ENCODE results near the gene RAI14. TPM values are rescaled to one million over a fixed set of nuclear protein-coding genes. Genes with fewer than 3 reads are reported as not detected.
"Not testable (repeated sequence)": the region's sequence is repeated elsewhere in the genome, so short reads cannot be mapped to it uniquely, and the experiment has no call there.

RAI14 gene
- total RNA-seq, 1 donor from 2014 or later = 259 TPM

- no peak for DNase-seq
- Mint-ChIP-seq H3K4me3 (ENCODE audit: unreplicated experiment) (no peak overlapping the region), H3K36me3 (ENCODE audit: unreplicated experiment) (no peaks in the 10 kb centered on the region), H3K4me1 (ENCODE audit: low read depth, unreplicated experiment) (peaks cover 42% of the 10 kb centered on the region), H3K9me3 (ENCODE audit: unreplicated experiment) (peaks cover 5% of the 10 kb centered on the region), H3K27ac (ENCODE audit: unreplicated experiment) (no peak overlapping the region), H3K27me3 (ENCODE audit: unreplicated experiment) (peaks cover 2% of the 10 kb centered on the region)
- no peak for TF ChIP-seq CTCF (IDR thresholded peaks at IDR 0.05; ENCODE audit: partially characterized antibody, unreplicated experiment)
These were observed 93.3 kb downstream of the RAI14 start for GRCh38 chr5:34749431-34749873.

DNA sequence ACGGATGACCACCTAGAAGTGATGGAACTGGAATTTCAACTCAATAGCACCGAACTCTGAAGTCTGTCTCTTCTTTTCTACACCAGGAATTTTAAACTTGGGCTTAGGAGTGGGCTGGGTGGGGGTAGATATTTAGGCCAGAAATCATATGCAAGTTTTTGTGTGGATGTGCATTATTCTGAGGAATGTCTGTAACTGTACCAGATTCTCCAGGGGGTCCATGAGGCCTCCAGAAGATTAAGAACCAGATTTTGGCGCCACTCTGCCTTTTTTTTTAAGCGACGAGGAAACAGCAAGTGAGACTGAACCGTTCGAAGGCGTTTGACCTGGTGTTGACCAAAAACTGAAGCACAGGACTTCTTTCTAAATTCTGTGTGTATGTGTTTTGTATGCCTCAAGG, 94.1 kb downstream of the RAI14 start:
- TF ChIP-seq CTCF (IDR thresholded peaks at IDR 0.05; ENCODE audit: partially characterized antibody, unreplicated experiment) = no peak
- Mint-ChIP-seq H3K36me3 (ENCODE audit: unreplicated experiment) (no peaks in the 10 kb centered on the region), H3K4me1 (ENCODE audit: low read depth, unreplicated experiment) (peaks cover 42% of the 10 kb centered on the region), H3K9me3 (ENCODE audit: unreplicated experiment) (peaks cover 5% of the 10 kb centered on the region), H3K4me3 (ENCODE audit: unreplicated experiment) (no peak overlapping the region), H3K27me3 (ENCODE audit: unreplicated experiment) (peaks cover 2% of the 10 kb centered on the region), H3K27ac (ENCODE audit: unreplicated experiment) (peak overlapping the region; percentile 18)
- no peak for DNase-seq

GRCh38 chr5:34751807-34752736, 95.9 kb downstream of the RAI14 start:
- H3K4me1 Mint-ChIP-seq (ENCODE audit: low read depth, unreplicated experiment) = peaks cover 47% of the 10 kb centered on the region
- H3K27ac Mint-ChIP-seq (ENCODE audit: unreplicated experiment) = peak overlapping the region; percentile 56
- TF ChIP-seq CTCF (IDR thresholded peaks at IDR 0.05; ENCODE audit: partially characterized antibody, unreplicated experiment) = no peak
- H3K9me3 Mint-ChIP-seq (ENCODE audit: unreplicated experiment) = peaks cover 7% of the 10 kb centered on the region
- peak overlapping the region; percentile 32 for H3K4me3 Mint-ChIP-seq (ENCODE audit: unreplicated experiment)
- no peaks in the 10 kb centered on the region for H3K36me3 Mint-ChIP-seq (ENCODE audit: unreplicated experiment)
- DNase-seq = peak; percentile 61
- peaks cover 5% of the 10 kb centered on the region for H3K27me3 Mint-ChIP-seq (ENCODE audit: unreplicated experiment)

DNA sequence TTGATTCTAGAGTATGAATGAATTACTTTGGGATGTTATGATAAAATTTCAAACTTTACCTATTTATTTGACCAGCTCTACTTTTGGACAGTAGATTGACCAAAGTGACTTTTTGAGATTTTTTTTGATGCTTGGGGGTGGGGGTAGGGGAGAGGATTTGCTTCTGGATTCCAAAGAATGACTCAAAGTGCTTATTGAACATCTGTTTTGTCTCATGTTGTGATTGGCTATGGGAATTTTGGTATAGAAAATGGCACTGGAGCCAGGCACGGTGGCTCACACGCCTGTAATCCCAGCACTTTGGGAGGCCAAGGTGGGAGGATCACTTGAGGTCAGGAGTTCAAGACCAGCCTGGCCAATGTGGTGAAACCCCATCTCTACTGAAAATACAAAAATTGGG, 97.1 kb downstream of the RAI14 start:
- not testable (repeated sequence) for DNase-seq; H3K27ac Mint-ChIP-seq (ENCODE audit: unreplicated experiment); H3K27me3 Mint-ChIP-seq (ENCODE audit: unreplicated experiment); H3K36me3 Mint-ChIP-seq (ENCODE audit: unreplicated experiment); H3K4me3 Mint-ChIP-seq (ENCODE audit: unreplicated experiment); H3K9me3 Mint-ChIP-seq (ENCODE audit: unreplicated experiment)
- peaks cover 53% of the 10 kb centered on the region for H3K4me1 Mint-ChIP-seq (ENCODE audit: low read depth, unreplicated experiment)

DNA sequence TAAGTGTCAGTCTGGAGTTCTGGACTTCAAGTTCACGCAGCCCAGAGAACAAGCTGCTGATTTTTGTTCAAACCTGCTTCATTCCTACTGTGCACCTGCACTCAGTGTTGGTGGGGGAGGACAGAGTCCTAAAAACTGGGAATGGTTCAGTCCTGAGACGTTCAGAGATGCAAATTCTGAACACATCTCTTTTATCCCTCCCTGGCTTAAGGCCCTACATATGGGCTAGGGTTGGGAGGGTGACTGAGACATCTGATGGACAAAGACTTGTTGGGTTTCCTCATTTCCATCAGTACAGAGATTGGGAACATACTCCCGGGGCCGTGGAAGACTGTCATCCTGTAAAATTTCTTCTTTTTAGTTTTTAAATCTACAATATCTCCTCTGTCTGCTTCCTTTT, 99.8 kb downstream of the RAI14 start:
- Mint-ChIP-seq H3K4me3 (ENCODE audit: unreplicated experiment) (no peak overlapping the region), H3K36me3 (ENCODE audit: unreplicated experiment) (peaks cover 17% of the 10 kb centered on the region), H3K4me1 (ENCODE audit: low read depth, unreplicated experiment) (peaks cover 38% of the 10 kb centered on the region)

More for the DNA sequence above, 99.8 kb downstream of the RAI14 start:
- Mint-ChIP-seq H3K9me3 (ENCODE audit: unreplicated experiment) (peaks cover 6% of the 10 kb centered on the region), H3K27ac (ENCODE audit: unreplicated experiment) (peak overlapping the region; percentile 59), H3K27me3 (ENCODE audit: unreplicated experiment) (peaks cover 10% of the 10 kb centered on the region)
- no peak for TF ChIP-seq CTCF (IDR thresholded peaks at IDR 0.05; ENCODE audit: partially characterized antibody, unreplicated experiment)
- DNase-seq = no peak

Data from glutamatergic neuron (in vitro differentiated cells).